Measurements from ENCODE around the gene PXN. TPM values are rescaled to one million over a fixed set of nuclear protein-coding genes. Genes with fewer than 3 reads are reported as not detected.

PXN gene
- total and polyA plus RNA-seq, 2 experiments from 2014 or later = 38.4 to 76.0 TPM

DNA sequence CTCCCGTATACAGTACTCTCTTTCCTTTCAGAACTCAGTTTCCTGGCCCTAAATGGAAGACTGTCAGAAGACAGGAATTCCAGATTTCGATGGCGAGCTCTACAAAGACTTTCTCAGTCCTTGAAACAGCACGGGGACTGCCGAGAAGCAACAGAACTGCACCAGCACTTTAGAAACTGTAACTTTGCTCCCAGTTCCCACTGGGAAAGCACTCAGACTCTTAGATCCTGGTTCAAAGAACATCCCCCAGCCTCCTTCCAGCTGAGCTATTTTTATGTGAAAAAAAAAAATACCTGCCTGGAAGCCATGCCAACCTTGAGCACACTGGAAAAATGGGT lies 1.8 kb downstream of the PXN start:
- Histone ChIP-seq H3K27ac (ENCODE audit: low read depth) (no peak overlapping the region), H3K79me2 (replicated peaks; ENCODE audit: insufficient read depth) (peaks cover 64% of the 10 kb centered on the region), H3K4me3 (peak overlapping the region; percentile 87), H4K20me1 (replicated peaks; ENCODE audit: insufficient read depth) (peaks cover 22% of the 10 kb centered on the region), H3K4me1 (ENCODE audit: insufficient read depth) (peaks cover 35% of the 10 kb centered on the region), H2AFZ (no peak overlapping the region), H3K9me2 (ENCODE audit: insufficient read depth) (no peaks in the 10 kb centered on the region), H3F3A (replicated peaks; ENCODE audit: low read depth) (peaks cover 22% of the 10 kb centered on the region), H3K4me2 (peak overlapping the region; percentile 94), H3K36me3 (ENCODE audit: insufficient read depth) (no peaks in the 10 kb centered on the region), H3K27me3 (ENCODE audit: insufficient read depth) (no peaks in the 10 kb centered on the region)
- Mint-ChIP-seq H3K4me3 (peak overlapping the region; percentile 82), H3K27me3 (ENCODE audit: insufficient read depth, low read depth, poor library complexity) (peaks cover 8% of the 10 kb centered on the region), H3K27ac (peak overlapping the region; percentile 55; the same call in 1 of the 2 replicates), H3K9me3 (no peaks in the 10 kb centered on the region), H3K36me3 (ENCODE audit: low read depth) (peaks cover 2% of the 10 kb centered on the region; the same call in 1 of the 3 replicates), H3K4me1 (peaks cover 52% of the 10 kb centered on the region)
- no peak for ATAC-seq
- DNase-seq (ENCODE audit: low spot score) = no peak
- TF ChIP-seq JUNB (IDR thresholded peaks at IDR 0.05; ENCODE audit: unreplicated experiment) = no peak
- TF ChIP-seq, protein P1, sequence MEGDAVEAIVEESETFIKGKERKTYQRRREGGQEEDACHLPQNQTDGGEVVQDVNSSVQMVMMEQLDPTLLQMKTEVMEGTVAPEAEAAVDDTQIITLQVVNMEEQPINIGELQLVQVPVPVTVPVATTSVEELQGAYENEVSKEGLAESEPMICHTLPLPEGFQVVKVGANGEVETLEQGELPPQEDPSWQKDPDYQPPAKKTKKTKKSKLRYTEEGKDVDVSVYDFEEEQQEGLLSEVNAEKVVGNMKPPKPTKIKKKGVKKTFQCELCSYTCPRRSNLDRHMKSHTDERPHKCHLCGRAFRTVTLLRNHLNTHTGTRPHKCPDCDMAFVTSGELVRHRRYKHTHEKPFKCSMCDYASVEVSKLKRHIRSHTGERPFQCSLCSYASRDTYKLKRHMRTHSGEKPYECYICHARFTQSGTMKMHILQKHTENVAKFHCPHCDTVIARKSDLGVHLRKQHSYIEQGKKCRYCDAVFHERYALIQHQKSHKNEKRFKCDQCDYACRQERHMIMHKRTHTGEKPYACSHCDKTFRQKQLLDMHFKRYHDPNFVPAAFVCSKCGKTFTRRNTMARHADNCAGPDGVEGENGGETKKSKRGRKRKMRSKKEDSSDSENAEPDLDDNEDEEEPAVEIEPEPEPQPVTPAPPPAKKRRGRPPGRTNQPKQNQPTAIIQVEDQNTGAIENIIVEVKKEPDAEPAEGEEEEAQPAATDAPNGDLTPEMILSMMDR (conservative IDR thresholded peaks at IDR 0.05; ENCODE audit: low read depth in 2 of 2) = no peak
- TF ChIP-seq POLR2AphosphoS5 (IDR thresholded peaks at IDR 0.05; ENCODE audit: low read depth) = no peak
- TF ChIP-seq ZNF114 (CRISPR knock-in tag; IDR thresholded peaks at IDR 0.05) = no peak
- no peak for TF ChIP-seq EZH2 (IDR thresholded peaks at IDR 0.05; ENCODE audit: low read depth, unreplicated experiment)
- no peak for TF ChIP-seq NANOG (IDR thresholded peaks at IDR 0.05; ENCODE audit: borderline replicate concordance)
- TF ChIP-seq ETS1 (IDR thresholded peaks at IDR 0.05) = no peak
- no peak for TF ChIP-seq CREB1 (CRISPR knock-in tag; IDR thresholded peaks at IDR 0.05; ENCODE audit: low read depth)

DNA sequence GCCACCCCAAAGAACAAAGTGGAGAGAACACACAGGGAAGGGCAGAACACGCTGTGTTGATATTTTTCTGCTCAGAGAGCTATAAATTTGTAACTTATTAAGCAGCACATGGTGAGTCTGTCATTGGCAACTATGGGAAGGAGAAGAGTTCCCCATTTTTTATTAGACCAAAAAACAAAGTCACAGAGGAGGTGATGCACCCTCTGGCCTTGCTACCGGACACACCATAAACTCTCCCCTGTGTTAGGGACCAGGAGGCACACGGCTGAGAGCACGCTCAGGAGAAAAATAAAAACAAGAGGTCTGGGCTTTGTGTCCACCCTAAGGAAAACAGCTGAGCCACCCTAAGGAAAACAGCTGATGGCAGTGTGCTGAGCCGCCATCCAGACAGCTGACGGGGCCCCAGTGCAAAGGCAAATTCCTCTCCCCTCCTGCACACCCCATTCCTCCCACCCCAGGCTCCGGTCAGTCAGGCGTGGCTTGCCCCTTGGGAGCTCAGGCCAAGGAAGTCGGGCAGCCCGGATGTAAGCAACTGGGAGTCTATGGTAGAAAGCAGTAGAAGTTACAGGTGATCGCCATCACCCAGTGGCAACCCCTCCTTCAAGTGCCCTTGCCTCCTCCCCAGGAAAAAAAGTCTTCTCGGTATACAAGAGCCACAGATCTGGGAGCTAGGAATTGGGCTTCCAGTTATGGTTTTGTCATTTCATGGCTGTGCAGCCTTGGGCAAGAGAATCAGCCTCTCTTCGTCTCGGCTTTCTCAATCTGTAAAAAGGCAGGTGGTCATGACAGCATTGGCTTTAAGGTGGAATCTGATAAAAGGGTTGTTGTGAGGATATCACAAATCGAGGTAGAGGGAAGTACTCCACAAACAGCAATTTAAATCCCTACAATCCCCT lies 2.4 kb downstream of the PXN start:
- H3K4me1 ChIP-seq (ENCODE audit: insufficient read depth) = peaks cover 39% of the 10 kb centered on the region
- peaks cover 16% of the 10 kb centered on the region for H3F3A ChIP-seq (replicated peaks; ENCODE audit: low read depth)
- H3K4me1 Mint-ChIP-seq = peaks cover 54% of the 10 kb centered on the region
- no peaks in the 10 kb centered on the region for H3K27me3 ChIP-seq (ENCODE audit: insufficient read depth)
- H3K4me3 ChIP-seq = peak overlapping the region; percentile 87; the same call in 1 of the 2 replicates
- H3K79me2 ChIP-seq (replicated peaks; ENCODE audit: insufficient read depth) = peaks cover 70% of the 10 kb centered on the region
- no peak for ATAC-seq
- peaks cover 22% of the 10 kb centered on the region for H4K20me1 ChIP-seq (replicated peaks; ENCODE audit: insufficient read depth)
- peaks cover 2% of the 10 kb centered on the region; the same call in 1 of the 3 replicates for H3K36me3 Mint-ChIP-seq (ENCODE audit: low read depth)
- H3K27ac ChIP-seq (ENCODE audit: low read depth) = 0 out of 2 replicates have a peak overlapping the region, but pooled peaks have one; percentile 39
- H3K27ac Mint-ChIP-seq = no peak overlapping the region
- H3K9me2 ChIP-seq (ENCODE audit: insufficient read depth) = no peaks in the 10 kb centered on the region
- no peaks in the 10 kb centered on the region for H3K9me3 Mint-ChIP-seq
- no peak for DNase-seq (ENCODE audit: low spot score)
- TF ChIP-seq ZNF331 (CRISPR knock-in tag; IDR thresholded peaks at IDR 0.05; ENCODE audit: low read depth) = no peak
- TF ChIP-seq, protein P1 (conservative IDR thresholded peaks at IDR 0.05; ENCODE audit: low read depth in 2 of 2) = no peak
- no peak for TF ChIP-seq STAT1 (IDR thresholded peaks at IDR 0.05; ENCODE audit: unreplicated experiment)
- no peak for TF ChIP-seq EZH2 (IDR thresholded peaks at IDR 0.05; ENCODE audit: low read depth, unreplicated experiment)
- no peak for TF ChIP-seq ETS1 (IDR thresholded peaks at IDR 0.05)
- H2AFZ ChIP-seq = no peak overlapping the region
- peak overlapping the region; percentile 94 for H3K4me2 ChIP-seq
- peak overlapping the region; percentile 82; the same call in 2 of the 3 replicates for H3K4me3 Mint-ChIP-seq
- no peaks in the 10 kb centered on the region for H3K36me3 ChIP-seq (ENCODE audit: insufficient read depth)
- H3K27me3 Mint-ChIP-seq (ENCODE audit: insufficient read depth, low read depth, poor library complexity) = peaks cover 13% of the 10 kb centered on the region

Measured in GM23338 (cell line).